ENCODE results near the gene ARHGEF2. TPM values are rescaled to one million over a fixed set of nuclear protein-coding genes. Genes with fewer than 3 reads are reported as not detected.

ARHGEF2 gene
- total and polyA plus RNA-seq, 2 of the 13 experiments (the other 11 are each of a cell fraction or from before 2014, with no cell fraction given): 16.1 to 32.1 TPM

DNA sequence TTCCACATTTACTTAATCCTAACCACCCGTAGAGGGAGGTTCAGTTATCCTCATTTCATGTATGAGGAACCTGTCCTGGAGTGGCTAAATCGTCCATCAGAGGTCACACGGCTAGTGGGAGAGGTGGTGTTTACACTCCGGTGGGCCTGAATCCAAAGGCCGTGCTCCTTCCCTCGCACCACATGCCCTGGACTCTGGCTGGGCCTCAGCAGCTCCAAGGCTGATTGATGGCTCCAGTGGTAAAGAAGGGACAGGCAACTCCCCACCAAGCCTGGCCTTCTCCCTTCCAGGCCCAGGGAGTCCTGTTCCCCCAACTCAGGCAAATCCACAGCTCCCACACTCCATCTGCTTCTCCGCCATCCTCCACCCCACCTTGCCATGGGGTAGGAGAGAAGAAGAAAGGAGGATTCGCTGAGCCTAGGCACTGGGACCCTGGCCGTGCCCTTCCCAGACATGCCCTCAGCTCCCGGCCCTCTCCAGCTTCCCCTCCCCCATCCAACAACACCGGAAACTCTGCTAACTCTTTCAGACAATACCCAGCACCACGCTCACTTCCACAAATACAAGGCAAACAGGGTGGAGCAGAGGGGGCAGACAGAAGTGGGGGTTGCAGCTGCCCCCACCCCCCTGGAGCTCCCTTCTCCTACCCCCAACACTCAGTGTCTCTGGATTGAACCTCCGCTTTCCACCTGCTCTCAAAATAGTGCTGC, 10.9 kb downstream of the ARHGEF2 start (continued):
- TF ChIP-seq ZNF891 (CRISPR knock-in tag; IDR thresholded peaks at IDR 0.05) (peak; percentile 51; the same call in 1 of the 2 replicates), ESRRA (CRISPR knock-in tag; IDR thresholded peaks at IDR 0.05; ENCODE audit: low read depth) (peak; percentile 90), MIXL1 (CRISPR knock-in tag; IDR thresholded peaks at IDR 0.05) (peak; percentile 76; the same call in 1 of the 2 replicates), ZNF136 (CRISPR knock-in tag; IDR thresholded peaks at IDR 0.05; ENCODE audit: low read depth) (peak; percentile 88), SP140L (CRISPR knock-in tag; IDR thresholded peaks at IDR 0.05; ENCODE audit: borderline replicate concordance) (no peak), ZNF3 (CRISPR knock-in tag; IDR thresholded peaks at IDR 0.05) (no peak), CENPX (CRISPR knock-in tag; IDR thresholded peaks at IDR 0.05) (no peak), HNRNPUL1 (IDR thresholded peaks at IDR 0.05; ENCODE audit: low read depth, low read length) (no peak), PCBP2 (optimal IDR thresholded peaks at IDR 0.05; ENCODE audit: low read depth, low read length, poor library complexity, severe bottlenecking) (no peak), MED1 (CRISPR knock-in tag; IDR thresholded peaks at IDR 0.05) (peak; percentile 86), ZFP36L2 (CRISPR knock-in tag; IDR thresholded peaks at IDR 0.05) (no peak), SIN3B (IDR thresholded peaks at IDR 0.05; ENCODE audit: low read length) (no peak), ZBTB7B (CRISPR knock-in tag; IDR thresholded peaks at IDR 0.05) (peak; percentile 82), MLLT10 (CRISPR knock-in tag; IDR thresholded peaks at IDR 0.05) (no peak), ZNF841 (CRISPR knock-in tag; IDR thresholded peaks at IDR 0.05; ENCODE audit: borderline replicate concordance) (no peak), ZNF543 (CRISPR knock-in tag; IDR thresholded peaks at IDR 0.05) (no peak), THAP11 (CRISPR knock-in tag; IDR thresholded peaks at IDR 0.05) (peak; percentile 65), ZNF180 (CRISPR knock-in tag; IDR thresholded peaks at IDR 0.05; ENCODE audit: borderline replicate concordance, low read depth) (no peak), ZNF558 (CRISPR knock-in tag; IDR thresholded peaks at IDR 0.05; ENCODE audit: borderline replicate concordance) (no peak), KDM5B (CRISPR knock-in tag; IDR thresholded peaks at IDR 0.05; ENCODE audit: borderline replicate concordance) (peak; percentile 79; the same call in 1 of the 2 replicates), RBFOX2 (IDR thresholded peaks at IDR 0.05; ENCODE audit: low read depth, low read length) (no peak), PRMT3 (CRISPR knock-in tag; IDR thresholded peaks at IDR 0.05; ENCODE audit: borderline replicate concordance, low read depth) (no peak), MAFG (CRISPR knock-in tag; IDR thresholded peaks at IDR 0.05) (no peak), GTF3A (CRISPR knock-in tag; conservative IDR thresholded peaks at IDR 0.05) (no peak), YEATS2 (CRISPR knock-in tag; IDR thresholded peaks at IDR 0.05; ENCODE audit: borderline replicate concordance) (0 out of 2 replicates have a peak, but pooled peaks have one; percentile 48), REXO4 (CRISPR knock-in tag; IDR thresholded peaks at IDR 0.05; ENCODE audit: borderline replicate concordance) (no peak), NR1H2 (CRISPR knock-in tag; IDR thresholded peaks at IDR 0.05; ENCODE audit: borderline replicate concordance, low read depth) (no peak)
- TF ChIP-seq, protein P1, sequence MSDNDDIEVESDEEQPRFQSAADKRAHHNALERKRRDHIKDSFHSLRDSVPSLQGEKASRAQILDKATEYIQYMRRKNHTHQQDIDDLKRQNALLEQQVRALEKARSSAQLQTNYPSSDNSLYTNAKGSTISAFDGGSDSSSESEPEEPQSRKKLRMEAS (IDR thresholded peaks at IDR 0.05): peak; percentile 98
- TF ChIP-seq, protein P2, sequence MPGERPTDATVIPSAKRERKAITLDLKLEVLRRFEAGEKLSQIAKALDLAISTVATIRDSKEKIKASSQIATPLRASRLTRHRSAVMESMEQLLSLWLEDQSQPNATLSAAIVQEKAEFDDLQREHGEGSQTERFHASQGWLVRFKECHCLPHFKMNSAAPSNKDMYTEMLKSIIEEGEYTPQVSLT (CRISPR knock-in tag; IDR thresholded peaks at IDR 0.05; ENCODE audit: borderline replicate concordance, low read depth): no peak
- TF ChIP-seq, protein P3, sequence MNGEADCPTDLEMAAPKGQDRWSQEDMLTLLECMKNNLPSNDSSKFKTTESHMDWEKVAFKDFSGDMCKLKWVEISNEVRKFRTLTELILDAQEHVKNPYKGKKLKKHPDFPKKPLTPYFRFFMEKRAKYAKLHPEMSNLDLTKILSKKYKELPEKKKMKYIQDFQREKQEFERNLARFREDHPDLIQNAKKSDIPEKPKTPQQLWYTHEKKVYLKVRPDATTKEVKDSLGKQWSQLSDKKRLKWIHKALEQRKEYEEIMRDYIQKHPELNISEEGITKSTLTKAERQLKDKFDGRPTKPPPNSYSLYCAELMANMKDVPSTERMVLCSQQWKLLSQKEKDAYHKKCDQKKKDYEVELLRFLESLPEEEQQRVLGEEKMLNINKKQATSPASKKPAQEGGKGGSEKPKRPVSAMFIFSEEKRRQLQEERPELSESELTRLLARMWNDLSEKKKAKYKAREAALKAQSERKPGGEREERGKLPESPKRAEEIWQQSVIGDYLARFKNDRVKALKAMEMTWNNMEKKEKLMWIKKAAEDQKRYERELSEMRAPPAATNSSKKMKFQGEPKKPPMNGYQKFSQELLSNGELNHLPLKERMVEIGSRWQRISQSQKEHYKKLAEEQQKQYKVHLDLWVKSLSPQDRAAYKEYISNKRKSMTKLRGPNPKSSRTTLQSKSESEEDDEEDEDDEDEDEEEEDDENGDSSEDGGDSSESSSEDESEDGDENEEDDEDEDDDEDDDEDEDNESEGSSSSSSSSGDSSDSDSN (CRISPR knock-in tag; IDR thresholded peaks at IDR 0.05): peak; percentile 84

Measured in HepG2 (cell line).